H1 (cell line): ENCODE results near the gene ZNF442. TPM values are rescaled to one million over a fixed set of nuclear protein-coding genes. Genes with fewer than 3 reads are reported as not detected.

Experiments used
- CTCF ChIA-PET: fragments of 300-600 bp; sonication (Branson Sonifier 250); formaldehyde crosslinking; loops from one replicate; lab custom pipeline; 2021; ENCODE audit not compliant: partially characterized antibody; lab: Charles Lee
- POLR2A ChIA-PET: fragments of 300-600 bp; sonication (Branson Sonifier 250); formaldehyde crosslinking; loops from one replicate; lab custom pipeline; 2021; ENCODE audit warnings: inconsistent platforms; ENCODE audit not compliant: partially characterized antibody; lab: Charles Lee
- DNase-seq, 2 experiments: peaks; one replicate each; pipeline versions ENCODE4 v3.0.0 to v3.0.0-alpha.2; 2010 to 2022; ENCODE audit warnings: low spot score in 2 of 2, low read depth in 1 of 2, mixed read lengths in 1 of 2
- FAIRE-seq: peaks from 2 replicates; lab custom pipeline; 2011; peaks lifted over from hg19 to GRCh38; lab: Jason Lieb, UNC
- H2AFZ ChIP-seq: 2 replicates; pipeline ENCODE4 v1.8.1; 2012; ENCODE audit warnings: low read length, inconsistent platforms
- H2AK5ac ChIP-seq: 2 replicates; pipeline ENCODE4 v1.6.1; 2013; ENCODE audit warnings: low read depth, low read length
- H2BK120ac ChIP-seq: replicated peaks from 2 replicates; pipeline ENCODE3; 2013; ENCODE audit warnings: low read depth, low read length, inconsistent platforms
- H2BK12ac ChIP-seq: 2 replicates; pipeline ENCODE4 v1.6.1; 2013; ENCODE audit warnings: low read depth, low read length
- H2BK15ac ChIP-seq: 2 replicates; pipeline ENCODE4 v1.6.1; 2013; ENCODE audit warnings: low read length
- H2BK20ac ChIP-seq: 2 replicates; pipeline ENCODE4 v1.6.1; 2013; ENCODE audit warnings: low read length
- H2BK5ac ChIP-seq: 2 replicates; pipeline ENCODE4 v1.6.1; 2013; ENCODE audit warnings: low read depth, low read length
- H3K14ac ChIP-seq: 2 replicates; pipeline ENCODE4 v1.6.1; 2013; ENCODE audit warnings: inconsistent platforms; ENCODE audit not compliant: insufficient read length
- H3K18ac ChIP-seq: 2 replicates; pipeline ENCODE4 v1.6.1; 2013; ENCODE audit warnings: low read length; ENCODE audit errors: extremely low read depth
- H3K23ac ChIP-seq: 2 replicates; pipeline ENCODE4 v1.6.1; 2013; ENCODE audit warnings: inconsistent platforms; ENCODE audit not compliant: insufficient read length
- H3K23me2 ChIP-seq: 2 replicates; pipeline ENCODE4 v1.6.1; 2013; ENCODE audit warnings: low read depth, low read length
- H3K27ac ChIP-seq: 2 replicates; pipeline ENCODE4 v1.6.1; 2011; ENCODE audit warnings: low read depth, low read length, inconsistent platforms
- H3K27me3 ChIP-seq, 4 experiments: replicated peaks in 1 of 4; 1 replicate in 1 of 4; 2 replicates in 3 of 4; pipeline versions ENCODE4 v1.6.1 to v1.8.1; 2011 to 2013; ENCODE audit warnings: low read length in 3 of 4, mild to moderate bottlenecking in 3 of 4, inconsistent platforms in 2 of 4, mixed read lengths in 2 of 4, moderate library complexity in 1 of 4; ENCODE audit not compliant: control insufficient read depth in 3 of 4, insufficient read depth in 3 of 4; ENCODE audit errors: extremely low read depth in 1 of 4
- H3K36me3 ChIP-seq, 4 experiments: 2 replicates each; pipeline versions ENCODE4 v1.6.1 to v1.8.1; 2011 to 2013; ENCODE audit warnings: mild to moderate bottlenecking in 4 of 4, low read length in 3 of 4, moderate library complexity in 2 of 4, control low read depth in 1 of 4, inconsistent platforms in 1 of 4; ENCODE audit not compliant: insufficient read depth in 4 of 4, control insufficient read depth in 2 of 4
- H3K4ac ChIP-seq: replicated peaks from 2 replicates; pipeline ENCODE3; 2013; ENCODE audit warnings: low read length, low read depth, mixed read lengths, inconsistent platforms; ENCODE audit not compliant: insufficient read length
- H3K4me1 ChIP-seq, 4 experiments: replicated peaks in 1 of 4; 1 replicate in 1 of 4; 2 replicates in 3 of 4; pipeline versions ENCODE4 v1.6.1 to v1.8.1; 2011 to 2013; ENCODE audit warnings: low read length in 3 of 4, inconsistent platforms in 2 of 4, mixed read lengths in 1 of 4; ENCODE audit not compliant: insufficient read depth in 4 of 4, control insufficient read depth in 3 of 4
- H3K4me2 ChIP-seq, 2 experiments: 2 replicates each; pipeline versions ENCODE4 v1.6.1 to v1.8.1; 2011 to 2013; ENCODE audit warnings: low read depth in 2 of 2, low read length in 2 of 2, control low read depth in 1 of 2, inconsistent platforms in 1 of 2, mild to moderate bottlenecking in 1 of 2; ENCODE audit not compliant: insufficient read depth in 1 of 2
- H3K4me3 ChIP-seq, 4 experiments: fragments of 200-600, 300-600 bp in 1 of 4; sonication (generic), shearing (Covaris generic), sonication (Bioruptor Twin) in 1 of 4; 2 replicates each; pipeline versions ENCODE4 v1.5.1 to v1.8.1; 2011 to 2016; ENCODE audit warnings: low read length in 4 of 4, low read depth in 3 of 4, control low read depth in 2 of 4, inconsistent platforms in 2 of 4, mild to moderate bottlenecking in 2 of 4, mixed read lengths in 1 of 4, moderate library complexity in 1 of 4; ENCODE audit not compliant: insufficient read depth in 2 of 4; ENCODE audit errors: extremely low read depth in 1 of 4
- H3K56ac ChIP-seq: replicated peaks from 2 replicates; pipeline ENCODE3; 2013; ENCODE audit warnings: low read depth, mild to moderate bottlenecking, mixed read lengths, low read length, inconsistent platforms; ENCODE audit not compliant: insufficient read length
- H3K79me1 ChIP-seq: 2 replicates; pipeline ENCODE4 v1.6.1; 2013; ENCODE audit warnings: low read depth, low read length, control low read depth
- H3K79me2 ChIP-seq, 2 experiments: 2 replicates each; pipeline versions ENCODE4 v1.6.1 to v1.8.1; 2012 to 2013; ENCODE audit warnings: low read length in 2 of 2, mild to moderate bottlenecking in 2 of 2, inconsistent platforms in 1 of 2; ENCODE audit not compliant: insufficient read depth in 2 of 2, control insufficient read depth in 1 of 2
- H3K9ac ChIP-seq, 4 experiments: replicated peaks in 1 of 4; 1 replicate in 1 of 4; 2 replicates in 3 of 4; pipeline versions ENCODE4 v1.6.1 to v1.8.1; 2011 to 2013; ENCODE audit warnings: low read depth in 3 of 4, low read length in 3 of 4, control low read depth in 2 of 4, mild to moderate bottlenecking in 2 of 4, moderate library complexity in 2 of 4, inconsistent platforms in 1 of 4; ENCODE audit errors: extremely low read depth in 1 of 4
- H3K9me3 ChIP-seq, 2 experiments: 2 replicates each; pipeline versions ENCODE4 v1.6.1 to v1.8.1; 2012 to 2013; ENCODE audit warnings: mild to moderate bottlenecking in 2 of 2, moderate library complexity in 2 of 2, control low read depth in 1 of 2, inconsistent platforms in 1 of 2, low read depth in 1 of 2, low read length in 1 of 2, mixed read lengths in 1 of 2; ENCODE audit not compliant: insufficient read depth in 2 of 2
- H4K20me1 ChIP-seq, 2 experiments: replicated peaks in 1 of 2; 2 replicates each; pipeline versions ENCODE3 to v1.8.1; 2011 to 2013; ENCODE audit warnings: inconsistent platforms in 2 of 2, low read length in 2 of 2, mild to moderate bottlenecking in 1 of 2; ENCODE audit not compliant: insufficient read depth in 2 of 2, control insufficient read depth in 1 of 2
- H4K5ac ChIP-seq: 2 replicates; pipeline ENCODE4 v1.6.1; 2013; ENCODE audit warnings: low read length, low read depth, mixed read lengths, inconsistent platforms; ENCODE audit not compliant: insufficient read length
- H4K8ac ChIP-seq: 2 replicates; pipeline ENCODE4 v1.8.0; 2013; ENCODE audit warnings: mild to moderate bottlenecking, moderate library complexity, low read length, inconsistent platforms; ENCODE audit not compliant: insufficient read depth; ENCODE audit errors: extremely low read depth
- H4K91ac ChIP-seq: replicated peaks from 2 replicates; pipeline ENCODE3; 2013; ENCODE audit warnings: low read length, mixed read lengths, inconsistent platforms; ENCODE audit not compliant: insufficient read length
- CEBPB ChIP-seq: IDR thresholded peaks from 2 replicates; pipeline ENCODE4 v1.6.1; 2012; ENCODE audit warnings: low read depth, low read length
- RBBP5 ChIP-seq: IDR thresholded peaks from 2 replicates; pipeline ENCODE4 v1.7.1; 2012; ENCODE audit warnings: low read depth, mild to moderate bottlenecking, inconsistent platforms, low read length, moderate library complexity, borderline replicate concordance
- SUZ12 ChIP-seq: fragments of 200-600 bp; sonication (generic); IDR thresholded peaks from 2 replicates; pipeline ENCODE4 v1.6.1; 2012; ENCODE audit warnings: mild to moderate bottlenecking, inconsistent platforms, low read length, moderate library complexity, mixed read lengths
- TEAD4 ChIP-seq: IDR thresholded peaks from 2 replicates; pipeline ENCODE4 v1.6.1; 2012; ENCODE audit warnings: low read depth, low read length, inconsistent platforms, mixed read lengths
- WGBS, 2 experiments: shearing (Covaris generic) in 1 of 2; methylation state at CpG; one replicate each; pipeline versions ENCODE4 v1.1.6 to v1.1.7; 2013 to 2015; ENCODE audit warnings: low lambda C conversion rate in 2 of 2, mixed read lengths in 2 of 2, inconsistent platforms in 1 of 2, low coverage in 1 of 2, missing lambda C conversion rate in 1 of 2; ENCODE audit not compliant: insufficient replicate concordance in 2 of 2, insufficient coverage in 1 of 2, insufficient read length in 1 of 2; ENCODE audit errors: extremely low coverage in 1 of 2, missing lambda C conversion rate in 1 of 2; 5-methylcytosine and 5-hydroxymethylcytosine counted together
- polyA plus RNA-seq, 7 experiments: library from polyadenylated mRNA; depleted of rRNA in 3 of 7; stranded (reverse) in 5 of 7; unstranded in 2 of 7; fragments of >200 nt in 5 of 7; fragments of 200-250 nt in 2 of 7; gene quantifications; 1 replicate in 5 of 7; 2 replicates in 1 of 7; 4 replicates in 1 of 7; pipeline versions ENCODE4 v1.2.1 to v1.2.3, GENCODE V29; 2011 to 2013; ENCODE audit warnings: missing spikeins in 2 of 7, mixed read lengths in 2 of 7
- total RNA-seq: library from RNA; stranded (reverse); fragmentation: NEBNext Ultra II Directional; extraction: Animal tissue kit (Norgen Biotek cat#: 25700); gene quantifications from 2 replicates; pipeline ENCODE4 v1.2.1, GENCODE V29; 2021

Gene ZNF442
- total and polyA plus RNA-seq, 2 of the 8 experiments (the other 6 are each of a cell fraction or from before 2014, with no cell fraction given): 0.60 to 2.4 TPM

- H3K18ac ChIP-seq: no peak overlapping the region
- H3K79me1 ChIP-seq: no peaks in the 10 kb centered on the region
- TF ChIP-seq TEAD4: no peak
- no peak for TF ChIP-seq SUZ12
- no peak for TF ChIP-seq RBBP5
- TF ChIP-seq CEBPB: no peak
- no peak overlapping the region for H2AK5ac ChIP-seq
- H3K27me3 ChIP-seq: no peaks in the 10 kb centered on the region
- CTCF ChIA-PET: interaction anchor here (1.7 kb wide), 1 partner anchor 15 kb away, joined by 3 read pairs; the partner anchor contains the start of gene ZNF442
- no peaks in the 10 kb centered on the region for H3K79me2 ChIP-seq
- peaks cover 0 to 28% (median 3%) of the 10 kb centered on the region in 4 experiments; a peak in 4 of 8 replicates for H3K36me3 ChIP-seq
- no peaks in the 10 kb centered on the region for H4K20me1 ChIP-seq
- FAIRE-seq: no peak
- H4K8ac ChIP-seq: no peak overlapping the region
- H2BK5ac ChIP-seq: no peak overlapping the region
- H3K9me3 ChIP-seq: peaks cover 64 to 66% of the 10 kb centered on the region in 2 experiments
- no peak overlapping the region for H2BK20ac ChIP-seq
- H3K14ac ChIP-seq: no peak overlapping the region
- H3K4ac ChIP-seq: no peak overlapping the region
- no peaks in the 10 kb centered on the region for H3K23me2 ChIP-seq
- 89% methylated on average over 5 of the region's 5 CpGs; no CpG with 5 or more reads in 1 of the 2 experiments for WGBS, 2 experiments
- no peak overlapping the region for H3K27ac ChIP-seq
- DNase-seq: no peak
- H2BK12ac ChIP-seq: no peak overlapping the region
- H2BK15ac ChIP-seq: no peak overlapping the region
- H2AFZ ChIP-seq: no peak overlapping the region
- POLR2A ChIA-PET: no interaction called here
- no peak overlapping the region for H3K56ac ChIP-seq
- no peak overlapping the region for H3K4me3 ChIP-seq
- no peak overlapping the region for H3K23ac ChIP-seq
- H4K91ac ChIP-seq: no peak overlapping the region
- H2BK120ac ChIP-seq: no peak overlapping the region
- no peaks in the 10 kb centered on the region for H3K4me1 ChIP-seq
- H4K5ac ChIP-seq: no peak overlapping the region
- H3K4me2 ChIP-seq: no peak overlapping the region
- no peak overlapping the region for H3K9ac ChIP-seq
Measured at GRCh38 chr19:12350890-12351197, 14.6 kb downstream of the ZNF442 start.
